Measurements from ENCODE around the gene ASB2. TPM values are rescaled to one million over a fixed set of nuclear protein-coding genes. Genes with fewer than 3 reads are reported as not detected.

ASB2 gene
- total RNA-seq, 2 donors from 2014 or later = 43.3 to 45.6 TPM

DNA sequence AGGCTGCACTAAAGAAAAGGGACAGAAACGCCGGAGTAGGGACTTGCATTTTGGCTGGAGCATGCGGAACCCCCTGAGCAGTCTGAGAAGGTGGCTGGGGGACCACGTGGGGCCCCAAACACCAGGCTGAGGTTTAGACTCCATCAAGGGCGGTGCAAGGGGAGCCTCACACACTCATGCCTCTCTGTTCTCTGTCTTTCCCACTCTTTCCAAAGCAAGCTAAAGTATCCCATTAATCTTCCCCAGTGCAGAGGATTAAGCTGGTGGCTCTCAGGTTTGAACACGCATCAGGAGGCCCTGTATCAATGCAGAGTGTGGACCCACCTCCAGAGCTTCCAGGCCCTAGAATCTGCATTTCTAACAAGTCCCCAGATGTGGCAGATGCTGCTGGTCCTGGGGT, 34.3 kb upstream of the ASB2 start:
- no peak overlapping the region for H3K4me3 Mint-ChIP-seq
- H3K36me3 Mint-ChIP-seq (ENCODE audit: insufficient read depth in 2 of 2) = no peaks in the 10 kb centered on the region
- H3K4me1 Mint-ChIP-seq (ENCODE audit: low read depth) = peaks cover 40% of the 10 kb centered on the region
- ATAC-seq (replicated peaks in 1 of 2) (no peak), DNase-seq (no peak)
- no peaks in the 10 kb centered on the region for H3K27me3 Mint-ChIP-seq (ENCODE audit: low read depth)
- no peak overlapping the region for H3K27ac Mint-ChIP-seq
- no peaks in the 10 kb centered on the region for H3K9me3 Mint-ChIP-seq

GRCh38 chr14:94009767-94010166, 33.4 kb upstream of the ASB2 start:
- Mint-ChIP-seq H3K9me3 (no peaks in the 10 kb centered on the region), H3K4me3 (peak overlapping the region; percentile 13 to 41), H3K27me3 (ENCODE audit: low read depth) (peaks cover 6% of the 10 kb centered on the region), H3K36me3 (ENCODE audit: insufficient read depth in 2 of 2) (no peaks in the 10 kb centered on the region), H3K4me1 (ENCODE audit: low read depth) (peaks cover 40% of the 10 kb centered on the region), H3K27ac (no peak overlapping the region)
- ATAC-seq (replicated peaks in 1 of 2) (peak; percentile 35 to 62), DNase-seq (no peak)

GRCh38 chr14:94008234-94008633, 31.9 kb upstream of the ASB2 start:
- no peaks in the 10 kb centered on the region for H3K36me3 Mint-ChIP-seq (ENCODE audit: insufficient read depth in 2 of 2)
- peaks cover 6% of the 10 kb centered on the region for H3K27me3 Mint-ChIP-seq (ENCODE audit: low read depth)
- peaks cover 40% of the 10 kb centered on the region for H3K4me1 Mint-ChIP-seq (ENCODE audit: low read depth)
- H3K9me3 Mint-ChIP-seq = no peaks in the 10 kb centered on the region
- peak; percentile 67 to 71 for ATAC-seq (replicated peaks in 1 of 2)
- no peak overlapping the region for H3K27ac Mint-ChIP-seq
- DNase-seq = no peak
- no peak overlapping the region for H3K4me3 Mint-ChIP-seq

DNA sequence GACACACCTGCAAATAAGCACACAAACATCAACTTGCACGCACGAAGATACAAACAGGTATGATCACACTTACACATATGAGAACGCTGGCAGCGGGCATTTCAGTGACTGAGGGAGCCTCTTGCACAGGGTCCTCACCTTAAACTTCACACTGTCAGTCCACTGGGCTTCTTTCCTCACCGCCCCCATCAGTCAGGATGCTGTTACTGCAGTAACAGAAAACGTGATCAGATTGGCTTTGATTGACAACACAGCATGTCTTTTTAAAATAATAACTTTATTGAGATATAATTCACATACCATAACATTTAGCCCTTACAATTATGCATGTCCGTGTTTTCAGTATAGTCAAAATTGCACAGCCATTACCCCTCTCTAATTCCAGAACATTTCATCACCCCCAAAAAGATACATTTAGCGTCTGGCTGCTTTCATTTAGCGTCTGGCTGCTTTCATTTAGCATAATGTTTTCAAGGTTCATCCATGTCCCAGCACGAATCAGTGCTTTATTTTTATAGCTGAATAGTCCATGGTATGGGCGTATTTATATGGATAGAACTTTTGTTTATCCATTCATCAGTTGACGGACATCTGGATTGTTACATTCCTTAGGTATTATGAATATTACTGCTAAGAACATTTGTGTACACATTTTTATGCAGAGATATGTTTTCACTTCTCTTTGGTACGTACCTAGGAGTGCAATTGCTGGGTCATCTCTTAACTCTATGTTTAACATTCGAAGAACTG, 29.1 kb upstream of the ASB2 start:
- H3K27me3 Mint-ChIP-seq (ENCODE audit: low read depth) = peaks cover 6% of the 10 kb centered on the region
- ATAC-seq (replicated peaks in 1 of 2) (no peak), DNase-seq (peak in 1 of 2 donors; percentile 31)
- no peak overlapping the region for H3K27ac Mint-ChIP-seq
- no peaks in the 10 kb centered on the region for H3K9me3 Mint-ChIP-seq
- peaks cover 36% of the 10 kb centered on the region for H3K4me1 Mint-ChIP-seq (ENCODE audit: low read depth)
- H3K36me3 Mint-ChIP-seq (ENCODE audit: insufficient read depth in 2 of 2) = no peaks in the 10 kb centered on the region
- no peak overlapping the region for H3K4me3 Mint-ChIP-seq

DNA sequence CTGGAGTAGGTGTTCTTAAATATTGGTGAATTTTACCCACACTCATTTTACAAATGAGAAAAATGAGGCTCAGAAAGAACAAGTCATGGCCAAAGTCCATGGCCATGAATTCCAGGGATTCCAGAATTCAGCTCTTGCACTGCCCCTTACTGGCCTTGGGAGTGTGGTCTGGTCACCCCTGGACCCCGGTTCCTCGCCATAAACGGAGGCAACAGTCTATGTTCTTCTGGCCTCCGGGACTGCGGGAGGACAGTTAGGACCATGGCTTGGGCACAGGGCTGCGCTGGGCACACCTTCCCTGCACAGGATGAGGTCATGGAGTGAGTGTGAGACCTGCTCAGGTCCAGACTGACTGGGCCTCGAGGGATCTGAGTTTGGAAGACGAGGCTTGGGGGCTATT, 27.6 kb upstream of the ASB2 start:
- ATAC-seq (replicated peaks in 1 of 2) (no peak), DNase-seq (no peak)
- Mint-ChIP-seq H3K27ac (no peak overlapping the region), H3K36me3 (ENCODE audit: insufficient read depth in 2 of 2) (no peaks in the 10 kb centered on the region), H3K9me3 (no peaks in the 10 kb centered on the region), H3K4me3 (no peak overlapping the region), H3K4me1 (ENCODE audit: low read depth) (peaks cover 39% of the 10 kb centered on the region), H3K27me3 (ENCODE audit: low read depth) (peaks cover 6% of the 10 kb centered on the region)

DNA sequence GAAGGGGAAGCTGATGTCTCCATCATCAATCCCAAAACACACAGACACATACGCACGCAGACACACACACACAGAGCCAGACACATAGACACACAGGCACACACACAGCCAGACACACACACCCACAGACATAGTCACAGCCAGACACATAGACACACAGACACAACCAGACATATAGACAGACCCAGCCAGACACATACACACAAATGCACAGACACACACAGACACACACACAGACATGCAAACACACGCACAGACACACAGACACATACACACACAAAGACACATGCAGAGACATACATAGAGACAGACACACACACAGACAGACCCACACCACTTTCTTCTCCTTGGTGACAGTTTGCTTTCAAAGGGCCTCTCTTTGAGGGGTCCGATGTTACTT, 27.0 kb upstream of the ASB2 start:
- no peaks in the 10 kb centered on the region for H3K9me3 Mint-ChIP-seq
- peaks cover 38% of the 10 kb centered on the region for H3K4me1 Mint-ChIP-seq (ENCODE audit: low read depth)
- H3K4me3 Mint-ChIP-seq = no peak overlapping the region
- DNase-seq (no peak), ATAC-seq (replicated peaks in 1 of 2) (no peak)
- peaks cover 6% of the 10 kb centered on the region for H3K27me3 Mint-ChIP-seq (ENCODE audit: low read depth)
- no peak overlapping the region for H3K27ac Mint-ChIP-seq
- no peaks in the 10 kb centered on the region for H3K36me3 Mint-ChIP-seq (ENCODE audit: insufficient read depth in 2 of 2)

- no peak overlapping the region for H3K27ac Mint-ChIP-seq
- no peaks in the 10 kb centered on the region for H3K9me3 Mint-ChIP-seq
- DNase-seq = peak; percentile 55 to 69
- H3K27me3 Mint-ChIP-seq (ENCODE audit: low read depth) = peaks cover 6% of the 10 kb centered on the region
- ATAC-seq (replicated peaks in 1 of 2) = peak; percentile 67 to 77
- H3K4me1 Mint-ChIP-seq (ENCODE audit: low read depth) = peaks cover 42% of the 10 kb centered on the region
- no peaks in the 10 kb centered on the region for H3K36me3 Mint-ChIP-seq (ENCODE audit: insufficient read depth in 2 of 2)
- peak overlapping the region; percentile 11 to 34 for H3K4me3 Mint-ChIP-seq
Measured at GRCh38 chr14:94001501-94002396, 25.4 kb upstream of the ASB2 start.

- no peak for DNase-seq
- peaks cover 6% of the 10 kb centered on the region for H3K27me3 Mint-ChIP-seq (ENCODE audit: low read depth)
- ATAC-seq (replicated peaks in 1 of 2) = no peak
- H3K27ac Mint-ChIP-seq = no peak overlapping the region
- H3K4me3 Mint-ChIP-seq = no peak overlapping the region
- H3K36me3 Mint-ChIP-seq (ENCODE audit: insufficient read depth in 2 of 2) = no peaks in the 10 kb centered on the region
- peaks cover 46% of the 10 kb centered on the region for H3K4me1 Mint-ChIP-seq (ENCODE audit: low read depth)
- no peaks in the 10 kb centered on the region for H3K9me3 Mint-ChIP-seq
Measured at GRCh38 chr14:94001016-94001415, 24.6 kb upstream of the ASB2 start.

- ATAC-seq (replicated peaks in 1 of 2) = no peak
- Mint-ChIP-seq H3K9me3 (no peaks in the 10 kb centered on the region), H3K4me3 (no peak overlapping the region), H3K36me3 (ENCODE audit: insufficient read depth in 2 of 2) (no peaks in the 10 kb centered on the region), H3K27ac (no peak overlapping the region), H3K4me1 (ENCODE audit: low read depth) (peaks cover 54% of the 10 kb centered on the region), H3K27me3 (ENCODE audit: low read depth) (peaks cover 4% of the 10 kb centered on the region)
- no peak for DNase-seq
Measured at GRCh38 chr14:94000267-94000666, 23.9 kb upstream of the ASB2 start.

DNA sequence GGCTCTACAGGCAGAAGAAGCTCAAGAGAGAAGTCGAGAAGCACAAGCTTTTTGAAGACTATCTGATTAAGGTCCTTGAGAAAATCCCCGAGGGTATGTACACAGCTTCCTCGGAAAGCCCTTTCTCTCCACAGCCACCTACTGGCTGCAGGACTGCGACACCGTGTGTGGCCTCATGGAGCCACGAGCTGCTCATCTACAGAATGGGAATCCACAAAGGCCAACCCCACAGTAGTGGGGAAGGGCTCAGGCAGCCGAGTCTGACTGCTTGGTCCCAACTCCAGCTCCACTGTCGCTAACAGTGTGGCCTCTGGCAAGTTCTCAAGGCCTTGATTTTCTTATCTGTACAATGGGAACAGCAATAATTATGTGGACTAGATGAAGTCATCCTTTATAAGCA, 23.2 kb upstream of the ASB2 start:
- DNase-seq (no peak), ATAC-seq (replicated peaks in 1 of 2) (no peak)
- Mint-ChIP-seq H3K27ac (no peak overlapping the region), H3K36me3 (ENCODE audit: insufficient read depth in 2 of 2) (no peaks in the 10 kb centered on the region), H3K27me3 (ENCODE audit: low read depth) (no peaks in the 10 kb centered on the region), H3K4me1 (ENCODE audit: low read depth) (peaks cover 61% of the 10 kb centered on the region), H3K4me3 (no peak overlapping the region), H3K9me3 (no peaks in the 10 kb centered on the region)

DNA sequence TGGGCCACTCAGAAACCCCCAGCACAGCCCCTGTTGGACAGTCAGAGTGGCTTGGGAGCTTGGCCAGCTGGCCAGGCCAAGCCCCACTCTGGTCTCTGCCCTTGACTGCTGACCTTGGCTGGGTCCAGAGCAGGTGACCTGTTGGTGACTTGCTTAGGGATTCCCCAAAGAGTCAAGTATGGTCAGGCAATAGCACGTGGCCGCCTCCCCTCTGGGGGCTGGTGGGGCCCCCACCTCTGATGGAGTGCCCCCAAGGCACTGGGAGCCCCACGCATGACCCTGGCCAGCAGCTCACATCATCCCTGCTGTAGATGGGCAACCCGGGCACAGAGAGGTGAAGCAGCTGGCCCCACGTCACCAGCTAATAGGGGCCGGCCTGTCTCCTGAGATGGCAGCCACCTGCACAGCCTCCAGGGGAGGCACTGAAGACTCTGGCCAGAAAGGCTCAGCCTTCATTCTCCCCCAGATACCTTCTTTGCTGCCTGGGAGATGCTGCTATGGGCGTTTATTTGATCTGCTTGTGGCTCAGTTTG, 22.6 kb upstream of the ASB2 start:
- Mint-ChIP-seq H3K27me3 (ENCODE audit: low read depth) (no peaks in the 10 kb centered on the region), H3K4me1 (ENCODE audit: low read depth) (peaks cover 66% of the 10 kb centered on the region), H3K9me3 (no peaks in the 10 kb centered on the region), H3K36me3 (ENCODE audit: insufficient read depth in 2 of 2) (no peaks in the 10 kb centered on the region), H3K27ac (no peak overlapping the region), H3K4me3 (no peak overlapping the region)
- ATAC-seq (replicated peaks in 1 of 2) (no peak), DNase-seq (no peak)

GRCh38 chr14:93997916-93998870, 21.8 kb upstream of the ASB2 start:
- DNase-seq (no peak), ATAC-seq (replicated peaks in 1 of 2) (no peak)
- Mint-ChIP-seq H3K9me3 (no peaks in the 10 kb centered on the region), H3K36me3 (ENCODE audit: insufficient read depth in 2 of 2) (no peaks in the 10 kb centered on the region), H3K27ac (no peak overlapping the region), H3K4me1 (ENCODE audit: low read depth) (peaks cover 73% of the 10 kb centered on the region), H3K4me3 (no peak overlapping the region), H3K27me3 (ENCODE audit: low read depth) (no peaks in the 10 kb centered on the region)

Measured in activated T-cell treated with anti-CD3 and anti-CD28 coated beads, Interleukin-2, amount 50 U/mL, for 72 hours (primary cell).